Measurements from ENCODE around the gene PPA2. TPM values are rescaled to one million over a fixed set of nuclear protein-coding genes. Genes with fewer than 3 reads are reported as not detected.
"Not testable (repeated sequence)": the region's sequence is repeated elsewhere in the genome, so short reads cannot be mapped to it uniquely, and the experiment has no call there.

Gene PPA2
- polyA plus RNA-seq (ENCODE audit: insufficient read length in 4 of 4): 100 to 1,000 TPM in 2 of 4 donors, 10 to 100 TPM in 2; 93.4 to 120 (median 104) TPM

DNA sequence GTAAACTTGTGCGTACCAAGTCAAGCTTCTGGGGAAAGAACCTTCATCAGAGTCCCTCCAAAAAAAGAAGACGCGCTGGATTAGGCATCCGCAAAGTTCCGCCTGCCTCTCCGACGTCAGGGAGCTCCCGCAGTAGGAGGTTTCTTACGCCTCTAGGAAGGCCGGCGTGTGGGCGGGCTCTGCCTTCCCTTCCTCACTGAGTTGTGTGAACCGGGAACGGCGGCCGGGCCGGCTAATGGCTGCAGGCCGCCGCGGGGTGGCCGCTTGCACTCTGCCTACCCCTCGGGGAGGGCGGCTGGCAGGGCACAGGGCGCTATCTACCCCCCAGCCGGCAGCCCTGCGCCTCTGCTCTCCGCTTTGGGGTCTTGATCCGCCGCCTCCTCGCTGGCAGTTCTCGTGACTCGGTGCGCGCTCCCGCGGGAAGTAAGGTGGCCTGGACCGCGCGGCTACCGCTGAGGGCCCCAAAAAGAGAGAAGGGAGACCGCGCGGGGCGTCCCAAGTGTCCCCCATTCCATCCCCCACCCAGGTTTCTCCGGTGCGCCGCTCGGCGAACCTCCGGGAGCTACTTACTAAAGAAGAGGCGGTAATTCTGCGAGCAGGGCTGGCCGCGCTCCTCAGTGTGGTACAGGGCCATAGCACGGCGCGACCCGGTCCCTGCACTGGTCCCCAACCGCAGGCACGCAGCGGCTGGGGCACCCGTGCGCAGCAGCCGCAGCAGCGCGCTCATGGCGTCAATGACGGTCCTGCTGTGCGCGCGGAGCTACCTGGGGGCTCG is at the start of gene PPA2:
PPA2 (minus strand) TSS at position 739 of the 775 bp plus-strand sequence; CDS start at position 727, 12 bp downstream.
- DNase-seq (ENCODE audit: low read depth in 4 of 4, low spot score in 2 of 4): peak; percentile 76 to 79 (median 76)

DNA sequence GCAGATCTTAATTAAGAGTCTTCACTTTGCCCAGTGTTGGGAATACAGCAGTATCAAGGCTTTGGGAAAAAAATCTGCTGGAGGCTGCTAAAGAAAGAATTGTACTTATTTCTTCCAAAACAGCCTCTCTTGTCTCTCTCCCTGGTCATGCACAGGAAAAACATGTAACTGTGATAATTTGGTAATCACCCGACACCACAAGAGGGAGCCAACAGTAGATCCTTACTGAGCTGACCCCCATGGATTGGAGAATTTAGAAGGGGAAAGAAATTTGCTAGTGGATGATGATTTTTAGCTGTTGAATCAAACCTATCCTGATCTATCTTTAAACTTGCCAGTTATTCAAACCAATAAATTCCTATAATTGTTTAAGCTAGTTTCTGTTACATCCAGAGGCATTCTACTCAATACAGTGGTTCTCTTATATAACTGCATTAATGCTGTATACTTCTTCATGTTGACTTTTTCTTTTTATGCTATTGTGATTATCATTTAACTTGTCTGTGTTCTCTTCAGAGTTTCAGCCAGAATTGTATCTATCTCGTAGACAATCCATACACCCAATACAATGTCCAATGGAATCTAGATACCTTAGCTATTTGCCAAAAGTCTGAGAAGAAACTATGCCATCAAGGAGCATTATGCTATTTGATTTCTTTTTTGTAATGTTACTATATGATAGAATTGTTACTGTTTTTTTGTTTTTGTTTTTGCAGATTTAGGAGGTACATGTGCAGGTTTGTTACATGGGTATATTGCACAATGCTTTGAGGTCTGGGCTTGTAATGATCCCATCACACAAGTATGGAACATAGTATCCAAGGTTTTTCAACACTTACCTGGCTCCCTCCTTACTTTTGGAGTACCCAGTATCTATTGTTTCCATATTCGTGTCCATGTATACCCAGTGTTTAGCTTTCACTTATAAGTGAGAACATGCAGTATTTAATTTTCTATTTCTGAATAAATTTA is 47.2 kb upstream of the PPA2 start:
- DNase-seq (ENCODE audit: low read depth in 4 of 4, low spot score in 2 of 4): peak in 3 of 4 donors; percentile 13 to 66 (median 44)

DNA sequence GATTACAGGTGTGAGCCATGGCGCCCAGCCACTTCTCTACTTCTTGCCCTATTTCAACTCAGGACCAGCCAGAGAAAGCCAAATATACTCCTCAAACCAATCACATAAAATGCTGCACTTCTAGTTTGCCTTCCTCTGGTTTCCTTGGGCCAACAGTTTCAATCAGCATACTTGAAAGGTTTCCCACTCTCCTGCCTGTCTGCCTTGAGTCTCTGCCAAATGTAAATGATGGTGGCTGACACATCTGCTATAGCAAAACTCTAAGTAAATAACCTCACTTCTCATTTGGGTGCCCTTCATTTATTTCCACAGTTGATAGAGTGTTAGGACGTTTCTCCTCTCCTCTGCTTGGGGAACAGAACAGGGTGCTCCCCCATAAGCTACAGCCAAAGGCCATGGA is 36.4 kb upstream of the PPA2 start:
- no peak for DNase-seq (ENCODE audit: low read depth in 4 of 4, low spot score in 2 of 4)

DNA sequence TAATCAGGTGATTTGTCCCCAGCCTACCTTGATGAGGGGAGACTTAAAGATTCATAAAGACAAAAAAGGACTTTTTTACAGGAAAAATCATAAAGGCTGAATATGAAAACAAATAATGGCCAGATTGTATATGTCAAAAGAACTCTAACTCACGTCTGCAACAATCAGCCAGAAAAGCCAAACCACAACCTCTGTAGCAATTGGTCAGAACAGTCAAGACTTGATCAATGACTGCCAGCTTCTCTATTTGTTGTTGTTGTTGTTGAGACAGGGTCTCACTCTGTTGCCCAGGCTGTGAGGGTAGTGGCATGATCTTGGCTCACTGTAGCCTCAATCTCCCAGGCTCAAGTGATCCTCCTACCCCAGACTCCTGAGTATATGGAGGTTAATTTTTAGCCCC is 35.9 kb upstream of the PPA2 start:
- DNase-seq (ENCODE audit: low read depth in 4 of 4, low spot score in 2 of 4): no peak

DNA sequence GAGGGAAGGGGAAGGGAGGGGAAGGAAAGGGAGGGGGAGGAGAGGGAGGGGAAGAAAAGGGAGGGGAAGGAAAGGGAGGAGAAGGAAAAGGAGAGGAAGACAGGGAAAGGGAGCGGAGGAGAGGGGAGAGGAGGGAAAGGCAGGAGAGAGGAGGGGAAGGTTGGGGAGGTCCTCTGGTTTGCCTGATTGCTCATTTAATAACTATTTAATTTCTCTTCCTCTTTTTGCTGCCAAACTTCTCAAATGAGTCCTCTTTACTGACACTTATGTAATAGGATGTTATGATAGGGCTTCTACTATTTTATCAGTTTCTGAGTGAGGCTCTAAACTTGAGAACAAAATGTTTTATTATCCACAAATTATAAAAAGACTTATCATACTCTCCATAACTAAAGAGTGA is 35.4 kb upstream of the PPA2 start:
- DNase-seq (ENCODE audit: low read depth in 4 of 4, low spot score in 2 of 4): no peak

DNA sequence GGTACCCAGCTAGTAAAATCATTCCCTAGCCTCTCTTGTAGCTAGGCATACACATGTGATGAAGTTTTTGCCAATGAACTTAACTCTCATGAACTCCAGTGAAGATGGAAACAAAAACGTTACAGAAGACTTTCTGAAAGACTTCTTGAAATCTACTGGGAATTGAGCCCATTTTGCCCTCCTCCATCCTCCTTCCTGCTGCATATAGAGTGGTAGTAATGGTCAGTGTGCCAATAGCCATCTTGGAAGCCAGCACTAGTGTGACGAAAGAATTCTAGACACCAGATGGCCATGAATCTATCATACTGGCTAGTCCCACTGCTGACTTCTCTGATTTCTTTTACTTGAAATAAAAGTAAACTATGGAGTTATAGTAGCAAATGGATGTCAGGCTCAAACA is 30.9 kb upstream of the PPA2 start:
- no peak for DNase-seq (ENCODE audit: low read depth in 4 of 4, low spot score in 2 of 4)

DNA sequence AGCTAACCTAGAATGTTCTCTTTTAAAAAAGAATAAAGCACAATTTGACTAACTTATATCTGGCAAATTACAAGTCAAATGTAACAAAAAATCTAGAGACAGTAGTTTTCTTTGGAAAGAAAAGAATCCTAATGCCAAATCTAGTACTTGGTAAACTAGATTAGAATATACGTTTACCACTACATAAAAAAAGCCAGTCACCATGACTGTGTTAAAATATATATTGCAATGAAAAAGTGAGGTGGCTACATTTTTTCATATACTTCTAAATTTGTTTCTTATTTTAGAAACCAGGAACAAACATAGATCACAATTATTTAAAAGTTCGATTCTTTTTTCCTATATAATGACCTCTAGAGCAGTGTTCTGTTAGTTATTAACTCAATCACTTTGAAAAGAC is 29.6 kb upstream of the PPA2 start:
- DNase-seq (ENCODE audit: low read depth in 4 of 4, low spot score in 2 of 4): no peak

DNA sequence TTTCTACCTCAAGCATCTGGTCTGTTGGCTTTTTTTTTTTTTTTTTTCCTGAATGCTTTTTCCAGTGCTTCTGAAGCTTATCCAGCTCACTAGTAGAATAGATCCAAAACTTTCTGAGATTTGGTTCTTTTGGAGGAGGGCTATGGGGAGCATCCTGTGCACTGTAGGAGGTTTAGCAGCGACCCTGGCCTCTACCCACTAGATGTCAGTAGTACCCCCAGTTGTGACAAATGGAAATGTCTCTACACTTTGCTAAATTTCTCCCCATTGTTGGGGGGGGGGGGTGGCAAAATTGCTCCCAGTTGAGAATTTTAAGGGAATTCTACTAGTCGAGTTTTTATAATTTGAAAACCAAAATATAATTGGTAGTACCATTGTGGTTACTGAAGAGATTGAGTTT is 23.0 kb upstream of the PPA2 start:
- DNase-seq (ENCODE audit: low read depth in 4 of 4, low spot score in 2 of 4): no peak

DNA sequence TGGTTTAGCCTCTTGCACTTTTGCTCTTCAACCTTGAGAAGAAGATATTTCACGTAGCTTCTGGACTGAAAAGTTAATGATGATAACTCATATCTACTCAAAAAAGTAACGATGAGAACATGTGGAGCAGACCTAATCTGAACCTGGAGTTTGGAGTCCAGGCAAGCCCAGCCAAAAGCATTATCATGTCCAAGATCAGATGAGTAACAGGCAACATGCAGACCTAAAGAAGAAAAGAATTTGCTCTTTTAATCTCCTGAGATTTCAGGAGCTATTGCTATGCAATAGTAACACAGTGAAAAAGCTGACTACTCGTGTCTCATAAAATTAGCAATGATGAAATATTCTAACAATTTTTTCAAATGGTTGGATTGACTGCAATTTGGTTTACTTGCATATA is 21.8 kb upstream of the PPA2 start:
- DNase-seq (ENCODE audit: low read depth in 4 of 4, low spot score in 2 of 4): no peak

DNA sequence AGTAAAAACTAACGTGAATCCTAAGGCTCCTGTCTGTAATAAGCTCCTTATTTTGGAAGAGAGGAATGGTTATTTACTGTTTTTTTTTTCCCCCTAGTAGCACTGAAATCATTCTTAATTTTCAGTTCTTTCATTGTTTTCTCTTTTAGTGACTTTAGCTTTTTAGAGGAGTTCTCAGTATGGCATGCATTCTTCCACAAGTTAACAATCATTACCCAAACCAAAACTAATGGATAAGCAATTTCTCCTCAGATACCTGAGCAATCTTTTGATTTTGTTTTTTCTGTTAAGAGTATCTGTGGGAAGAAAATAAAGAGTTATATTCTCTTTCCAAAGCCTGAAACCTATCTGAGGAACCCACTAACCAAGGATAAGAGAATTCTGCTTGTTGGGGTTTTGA is 16.7 kb upstream of the PPA2 start:
- no peak for DNase-seq (ENCODE audit: low read depth in 4 of 4, low spot score in 2 of 4)

DNA sequence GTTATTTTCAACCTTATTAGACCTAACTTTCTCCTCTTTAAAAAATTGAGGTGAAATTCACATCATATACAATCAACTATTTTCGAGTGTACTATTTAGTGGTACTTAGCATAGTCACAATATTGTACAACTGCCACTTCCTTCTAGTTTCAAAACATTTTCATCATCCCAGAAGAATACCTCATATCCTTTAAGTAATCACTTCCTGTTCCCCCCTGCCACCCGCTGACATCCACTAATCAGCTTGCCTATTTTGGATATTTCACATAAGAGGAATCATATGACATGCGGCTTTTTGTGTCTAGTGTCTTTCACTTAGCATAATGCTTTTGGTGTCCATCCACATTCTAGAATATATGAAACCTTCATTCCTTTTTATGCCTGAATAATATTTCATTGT is 10.0 kb upstream of the PPA2 start:
- no peak for DNase-seq (ENCODE audit: low read depth in 4 of 4, low spot score in 2 of 4)

DNA sequence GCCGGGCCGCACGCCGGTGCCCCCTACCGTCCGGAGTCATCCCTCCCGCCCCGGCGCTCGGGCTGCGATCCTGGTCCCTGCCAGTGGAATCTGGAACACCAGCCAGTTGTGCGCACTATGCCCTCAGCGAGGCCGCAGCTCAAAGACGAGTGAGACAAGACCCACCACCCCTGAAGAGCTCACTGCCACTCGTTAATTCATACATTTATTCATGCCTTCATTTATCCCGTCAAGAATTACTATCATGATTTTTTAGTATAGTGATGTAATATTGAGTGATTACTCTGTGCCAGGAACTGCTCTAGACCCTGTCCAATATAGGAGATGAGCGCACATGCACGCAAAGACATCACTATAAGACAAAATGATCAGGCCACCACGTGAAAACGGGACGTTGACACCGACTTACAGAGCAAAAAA is 247 bp upstream of the PPA2 start:
- DNase-seq (ENCODE audit: low read depth in 4 of 4, low spot score in 2 of 4): peak in 1 of 4 donors; percentile 82

DNA sequence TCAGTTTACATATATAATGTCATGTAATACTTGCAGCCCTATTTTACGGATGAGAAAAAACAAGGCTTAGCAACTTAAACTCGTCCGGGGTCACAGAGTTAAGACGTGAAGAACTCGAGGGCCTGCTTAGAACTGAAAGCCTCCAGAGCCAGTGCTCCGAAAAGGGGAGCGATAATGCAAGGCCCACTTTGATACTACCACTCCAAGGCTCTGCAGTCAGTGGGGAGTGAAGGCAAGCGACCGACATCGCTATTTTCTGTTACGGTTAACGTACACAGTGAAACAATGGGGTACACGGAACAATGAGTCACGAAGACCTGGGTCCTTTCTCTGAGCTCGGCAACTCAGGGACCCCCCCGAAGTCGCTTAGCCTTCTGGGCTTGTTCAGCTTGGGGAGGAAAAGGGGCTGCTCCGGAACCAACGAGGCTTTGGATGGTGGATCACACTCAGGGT is 965 bp downstream of the PPA2 start:
- DNase-seq (ENCODE audit: low read depth in 4 of 4, low spot score in 2 of 4): peak in 3 of 4 donors; percentile 16 to 70 (median 68)

DNA sequence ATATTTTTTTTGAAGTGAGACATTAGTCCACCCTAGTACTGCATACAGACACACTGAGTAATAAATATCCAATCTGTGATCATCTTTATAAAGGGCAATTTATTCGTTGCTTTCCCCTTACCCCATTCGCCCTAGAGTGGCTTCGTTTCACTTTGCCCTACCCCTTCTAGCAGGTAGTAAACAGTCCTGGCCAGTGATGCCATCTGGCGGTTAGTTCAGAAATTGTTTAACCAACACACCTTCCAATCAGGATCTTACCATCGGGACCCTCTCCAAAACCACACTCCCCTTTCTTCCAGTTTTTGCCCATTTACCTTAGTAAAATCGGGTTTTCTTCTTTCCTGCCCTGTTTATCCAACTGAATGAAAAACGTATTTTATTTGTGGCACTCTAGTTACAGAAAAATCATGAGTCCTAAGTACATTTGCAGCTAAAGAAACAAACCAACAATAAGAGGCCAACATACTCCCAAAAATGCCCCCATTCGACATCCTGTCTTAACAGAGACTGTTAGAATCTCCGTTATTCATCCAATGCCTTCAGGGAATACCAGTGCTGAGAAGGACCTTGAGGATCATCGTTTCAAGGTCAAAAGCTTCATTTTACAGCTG is 2.2 kb downstream of the PPA2 start:
- peak; percentile 46 to 76 (median 56) for DNase-seq (ENCODE audit: low read depth in 4 of 4, low spot score in 2 of 4)

DNA sequence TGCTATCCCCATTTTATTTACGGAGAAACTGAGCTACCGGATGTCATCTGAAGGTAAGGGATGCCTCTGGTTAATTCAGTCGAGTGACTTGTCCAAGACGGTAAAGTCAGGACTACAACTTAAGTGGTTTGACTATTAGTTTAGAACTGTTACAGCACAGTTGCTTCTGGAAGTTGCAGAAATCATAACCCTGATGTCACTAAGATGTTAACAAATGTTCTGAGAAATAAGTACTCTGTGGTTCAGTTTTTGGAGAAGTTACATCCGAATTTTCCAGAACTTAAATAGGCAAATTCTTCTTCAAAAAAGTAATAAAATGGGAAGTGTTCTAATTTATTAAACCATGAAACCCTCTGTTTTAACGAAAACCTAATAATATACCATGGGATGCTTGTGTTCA is 3.1 kb downstream of the PPA2 start:
- DNase-seq (ENCODE audit: low read depth in 4 of 4, low spot score in 2 of 4): no peak

DNA sequence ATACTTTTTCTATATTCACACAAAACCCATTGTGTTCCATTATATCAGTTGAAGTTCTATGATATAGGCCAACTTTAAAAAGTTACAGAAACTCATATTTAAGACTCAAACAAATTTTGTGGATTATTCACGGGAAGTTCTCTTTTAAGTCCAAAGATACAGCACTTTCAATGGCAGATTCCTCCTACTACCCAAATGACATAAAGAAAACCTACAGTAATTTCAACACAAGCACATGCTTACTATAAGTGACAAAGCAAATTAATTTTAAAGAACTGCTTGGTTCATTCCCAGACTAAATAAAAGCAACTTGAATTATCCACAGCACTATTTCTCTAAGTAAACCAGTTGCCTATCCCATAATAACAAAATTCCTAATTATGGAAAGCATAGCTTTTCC is 4.1 kb downstream of the PPA2 start:
- no peak for DNase-seq (ENCODE audit: low read depth in 4 of 4, low spot score in 2 of 4)

DNA sequence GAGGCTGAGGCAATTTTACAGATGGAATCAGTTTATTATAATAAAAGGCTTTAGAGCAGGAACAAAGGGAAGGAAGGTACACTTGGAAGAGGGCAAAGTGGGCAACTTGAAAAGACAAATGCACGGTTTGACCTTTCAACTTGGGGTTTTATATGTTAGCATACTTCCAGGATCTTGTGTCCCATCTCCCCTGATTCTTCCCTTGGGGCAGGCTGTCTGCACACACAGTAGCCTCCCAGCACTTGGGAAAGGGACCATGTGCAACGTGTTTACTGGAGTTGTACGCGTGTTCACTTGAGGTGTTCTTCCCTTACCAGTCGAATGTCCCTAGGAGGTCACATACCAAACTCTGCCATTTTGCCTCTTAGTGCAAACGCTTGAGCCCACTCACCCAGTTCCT is 7.3 kb downstream of the PPA2 start:
- no peak for DNase-seq (ENCODE audit: low read depth in 4 of 4, low spot score in 2 of 4)

DNA sequence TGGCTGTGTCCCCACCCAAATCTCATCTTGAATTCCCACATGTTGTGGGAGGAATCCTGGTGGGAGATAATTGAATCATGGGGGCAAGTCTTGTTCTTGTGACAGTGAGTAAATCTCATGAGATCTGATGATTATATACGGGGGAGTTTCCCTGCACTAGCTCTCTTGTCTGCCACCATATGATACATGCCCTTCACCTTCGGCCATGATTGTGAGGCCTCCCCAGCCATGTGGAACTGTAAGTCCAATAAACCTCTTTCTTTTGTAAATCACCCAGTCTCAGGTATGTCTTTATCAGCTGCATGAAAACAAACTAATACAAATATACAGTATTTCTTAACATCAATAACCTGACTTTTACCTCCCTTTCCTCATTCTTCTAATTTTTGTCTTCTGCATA is 9.3 kb downstream of the PPA2 start:
- DNase-seq (ENCODE audit: low read depth in 4 of 4, low spot score in 2 of 4): not testable (repeated sequence)

DNA sequence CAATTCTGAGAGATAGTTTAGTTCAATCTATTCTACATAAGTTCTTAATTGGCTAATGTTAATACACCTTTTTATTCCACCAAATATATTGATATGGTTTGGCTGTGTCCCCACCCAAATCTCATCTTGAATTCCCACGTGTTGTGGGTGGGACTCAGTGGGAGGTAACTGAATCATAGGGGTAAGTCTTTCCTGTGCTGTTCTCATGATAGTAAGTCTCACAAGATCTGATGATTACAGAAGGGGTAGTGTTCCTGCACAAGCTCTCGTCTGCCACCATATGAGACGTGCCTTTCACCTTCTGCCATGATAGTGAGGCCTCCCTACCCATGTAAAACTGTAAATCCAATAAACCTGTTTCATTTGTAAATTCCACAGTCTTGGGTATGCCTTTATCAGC is 11.3 kb downstream of the PPA2 start:
- DNase-seq (ENCODE audit: low read depth in 4 of 4, low spot score in 2 of 4): no peak

DNA sequence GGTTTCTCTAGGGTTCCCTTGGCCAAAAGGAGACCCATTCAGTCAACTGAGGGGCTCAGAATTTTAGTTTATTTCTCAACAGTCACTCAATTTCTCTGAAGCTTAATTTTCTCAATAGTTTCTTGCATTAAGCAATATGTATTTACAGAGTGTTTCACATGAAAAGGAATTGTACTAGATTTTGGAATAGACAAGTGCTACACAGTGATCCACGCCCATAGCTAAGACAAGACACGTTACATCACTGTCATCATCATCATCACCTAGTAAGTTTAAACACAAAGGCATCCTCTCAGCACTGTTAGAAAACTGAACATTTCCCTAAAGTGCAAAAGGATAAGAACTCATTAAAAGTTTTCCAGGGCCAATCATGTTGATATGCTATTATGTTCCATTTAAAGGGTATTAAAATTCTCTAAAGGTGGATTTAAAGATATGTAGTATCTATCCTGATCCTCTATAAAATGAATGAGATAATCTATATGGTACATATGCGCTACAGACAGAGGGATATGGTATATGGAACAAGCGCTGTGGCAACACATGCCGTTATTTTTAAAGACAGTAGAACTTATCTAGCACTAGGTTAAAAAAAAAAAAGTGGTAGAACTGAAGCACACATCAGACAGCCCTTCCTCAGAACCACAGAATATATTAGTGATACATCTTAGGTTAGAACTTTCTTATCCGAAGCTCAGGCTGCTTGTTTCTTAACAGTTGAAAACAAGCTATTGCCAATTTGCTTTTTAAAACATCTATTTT is 12.1 kb downstream of the PPA2 start:
- DNase-seq (ENCODE audit: low read depth in 4 of 4, low spot score in 2 of 4): no peak
